Karpas-422 (cell line): ENCODE data around the gene BMP4. TPM values are rescaled to one million over a fixed set of nuclear protein-coding genes. Genes with fewer than 3 reads are reported as not detected.

Source experiments
- DNase-seq: peaks from one replicate; pipeline ENCODE4 v3.0.0-alpha.2; 2015
- H2AFZ ChIP-seq: fragments of 200-600 bp; sonication (generic); 2 replicates; pipeline ENCODE4 v1.6.1; 2014; ENCODE audit warnings: antibody characterized with exemption, low read length, mixed read lengths
- H3K27ac ChIP-seq: fragments of 200-600 bp; sonication (generic); 2 replicates; pipeline ENCODE4 v1.5.1; 2014; ENCODE audit warnings: mild to moderate bottlenecking, low read length, moderate library complexity
- H3K27me3 ChIP-seq: fragments of 200-600 bp; sonication (generic); 2 replicates; pipeline ENCODE4 v1.6.1; 2014; ENCODE audit warnings: low read length, mixed read lengths
- H3K36me3 ChIP-seq: fragments of 200-600 bp; sonication (generic); 2 replicates; pipeline ENCODE4 v1.6.1; 2014; ENCODE audit warnings: low read length, mixed read lengths; ENCODE audit not compliant: insufficient read depth
- H3K4me1 ChIP-seq: fragments of 200-600 bp; sonication (generic); 2 replicates; pipeline ENCODE4 v1.6.1; 2014; ENCODE audit warnings: mild to moderate bottlenecking, low read length, mixed read lengths
- H3K4me2 ChIP-seq: fragments of 200-600 bp; sonication (generic); 2 replicates; pipeline ENCODE4 v1.6.1; 2014; ENCODE audit warnings: low read length, low read depth, mild to moderate bottlenecking; ENCODE audit not compliant: poor library complexity, severe bottlenecking
- H3K4me3 ChIP-seq: fragments of 200-600 bp; sonication (generic); 2 replicates; pipeline ENCODE4 v1.5.1; 2014; ENCODE audit warnings: mild to moderate bottlenecking, antibody characterized with exemption, low read length, mixed read lengths
- H3K79me2 ChIP-seq: fragments of 200-600 bp; sonication (generic); 2 replicates; pipeline ENCODE4 v1.6.1; 2014; ENCODE audit warnings: mild to moderate bottlenecking, low read length, mixed read lengths
- H3K9ac ChIP-seq: fragments of 200-600 bp; sonication (generic); 2 replicates; pipeline ENCODE4 v1.6.0; 2014; ENCODE audit warnings: low read length
- H3K9me2 ChIP-seq: fragments of 200-600 bp; sonication (generic), shearing (Covaris generic); replicated peaks from 2 replicates; pipeline ENCODE4 v1.6.0; 2014; ENCODE audit warnings: mild to moderate bottlenecking, low read length, moderate library complexity; ENCODE audit not compliant: insufficient read depth
- H3K9me3 ChIP-seq: fragments of 300-700, 200-600 bp; sonication (generic); 2 replicates; pipeline ENCODE4 v1.6.1; 2014; ENCODE audit warnings: low read length, mixed read lengths
- H4K20me1 ChIP-seq: fragments of 200-600 bp; sonication (generic); 2 replicates; pipeline ENCODE4 v1.6.1; 2014; ENCODE audit warnings: mild to moderate bottlenecking, antibody characterized with exemption, low read length, low read depth; ENCODE audit not compliant: insufficient read depth
- total RNA-seq: library from RNA; depleted of rRNA; stranded (reverse); fragments of >200 nt; shearing (Covaris generic); gene quantifications from 2 replicates; pipeline ENCODE4 v1.2.3, GENCODE V29; 2014; ENCODE audit warnings: low replicate concordance

The BMP4 gene
- total RNA-seq, 1 experiment from 2014 or later = not detected

DNA sequence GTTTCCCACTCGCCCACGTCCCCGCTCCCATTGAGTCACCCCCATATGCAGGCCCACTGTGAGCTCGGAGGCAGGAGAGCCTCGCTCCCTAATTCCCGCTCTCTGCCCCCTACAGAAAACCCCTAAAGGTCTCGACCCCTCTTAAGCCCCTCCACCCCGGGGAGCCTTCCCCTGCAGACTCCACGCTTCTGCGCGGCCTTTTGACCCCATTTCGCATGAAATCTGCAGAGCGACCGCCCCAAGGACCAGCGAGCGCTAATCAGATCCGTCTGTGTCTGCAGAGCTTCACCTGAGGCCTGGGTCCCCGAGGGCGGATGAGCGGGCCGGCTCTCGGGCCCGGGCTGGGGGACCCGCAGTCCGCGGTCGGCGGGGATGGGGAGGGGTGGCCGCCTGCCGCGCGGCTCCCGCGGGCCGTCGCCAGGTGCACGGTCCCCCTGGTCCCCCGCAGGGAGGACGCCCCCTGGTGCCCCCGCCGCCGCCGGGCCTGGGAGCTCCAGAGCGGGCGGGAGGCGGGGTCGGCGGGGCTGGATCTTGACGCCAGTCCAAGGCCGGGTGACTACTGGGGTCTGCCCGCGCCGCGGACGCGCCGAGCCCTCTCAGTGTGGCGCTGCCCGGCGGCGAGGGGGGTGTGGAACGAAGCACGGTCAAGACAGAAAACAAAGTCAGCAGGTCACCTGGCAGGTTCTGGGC is 10.1 kb downstream of the BMP4 start:
- H3K9me2 ChIP-seq = no peaks in the 10 kb centered on the region
- H3K9ac ChIP-seq = no peak overlapping the region
- no peaks in the 10 kb centered on the region for H3K36me3 ChIP-seq
- no peaks in the 10 kb centered on the region for H3K79me2 ChIP-seq
- no peak overlapping the region for H2AFZ ChIP-seq
- no peak overlapping the region for H3K4me2 ChIP-seq
- no peaks in the 10 kb centered on the region for H4K20me1 ChIP-seq
- no peak overlapping the region for H3K27ac ChIP-seq
- no peak overlapping the region for H3K4me3 ChIP-seq
- H3K9me3 ChIP-seq = no peaks in the 10 kb centered on the region
- 0 out of 2 replicates have a peak, but pooled peaks cover 3% of the 10 kb centered on the region for H3K4me1 ChIP-seq
- H3K27me3 ChIP-seq = no peaks in the 10 kb centered on the region
- DNase-seq = no peak

DNA sequence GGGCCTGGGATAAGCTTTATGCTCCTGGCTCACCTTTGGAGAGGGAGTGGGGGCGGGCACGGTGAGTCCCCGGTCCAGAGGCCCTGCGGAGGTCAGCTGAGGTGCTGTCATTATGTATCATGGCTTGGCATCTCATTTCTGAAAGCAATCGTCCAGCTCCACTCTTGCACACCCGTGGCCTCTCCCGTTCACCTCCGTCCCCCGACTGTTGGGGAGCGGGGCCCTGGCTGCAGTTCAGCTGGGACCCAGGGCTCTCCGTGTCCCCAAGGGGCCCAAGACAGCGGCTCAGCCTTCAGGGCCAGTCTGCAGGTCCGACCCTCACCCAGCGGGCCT is 10.6 kb downstream of the BMP4 start:
- Histone ChIP-seq H4K20me1 (no peaks in the 10 kb centered on the region), H3K9ac (no peak overlapping the region), H3K9me2 (no peaks in the 10 kb centered on the region), H2AFZ (no peak overlapping the region), H3K27me3 (no peaks in the 10 kb centered on the region), H3K79me2 (no peaks in the 10 kb centered on the region), H3K36me3 (no peaks in the 10 kb centered on the region), H3K4me3 (no peak overlapping the region), H3K9me3 (no peaks in the 10 kb centered on the region), H3K4me1 (0 out of 2 replicates have a peak, but pooled peaks cover 3% of the 10 kb centered on the region), H3K4me2 (no peak overlapping the region), H3K27ac (no peak overlapping the region)
- DNase-seq = no peak

DNA sequence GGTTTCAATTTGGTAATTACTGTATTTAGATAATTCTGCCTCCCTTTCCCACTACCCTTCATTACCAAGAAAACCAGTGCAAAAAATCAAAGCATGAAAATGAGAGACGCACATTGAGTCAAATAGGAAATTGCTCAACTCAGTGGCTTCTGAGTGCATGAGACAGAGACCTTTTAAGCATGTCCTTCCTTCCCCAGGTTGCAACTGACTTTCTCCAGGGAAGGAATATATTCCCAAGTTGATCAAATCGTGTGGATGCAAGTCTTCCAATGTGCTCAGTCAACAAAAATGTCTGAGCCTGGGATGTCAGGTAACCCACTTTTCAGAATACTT is 12.9 kb downstream of the BMP4 start:
- Histone ChIP-seq H4K20me1 (no peaks in the 10 kb centered on the region), H2AFZ (no peak overlapping the region), H3K4me2 (no peak overlapping the region), H3K27me3 (no peaks in the 10 kb centered on the region), H3K9ac (no peak overlapping the region), H3K79me2 (no peaks in the 10 kb centered on the region), H3K4me1 (0 out of 2 replicates have a peak, but pooled peaks cover 3% of the 10 kb centered on the region), H3K9me3 (no peaks in the 10 kb centered on the region), H3K9me2 (no peaks in the 10 kb centered on the region), H3K4me3 (no peak overlapping the region), H3K27ac (no peak overlapping the region), H3K36me3 (no peaks in the 10 kb centered on the region)
- DNase-seq = no peak

DNA sequence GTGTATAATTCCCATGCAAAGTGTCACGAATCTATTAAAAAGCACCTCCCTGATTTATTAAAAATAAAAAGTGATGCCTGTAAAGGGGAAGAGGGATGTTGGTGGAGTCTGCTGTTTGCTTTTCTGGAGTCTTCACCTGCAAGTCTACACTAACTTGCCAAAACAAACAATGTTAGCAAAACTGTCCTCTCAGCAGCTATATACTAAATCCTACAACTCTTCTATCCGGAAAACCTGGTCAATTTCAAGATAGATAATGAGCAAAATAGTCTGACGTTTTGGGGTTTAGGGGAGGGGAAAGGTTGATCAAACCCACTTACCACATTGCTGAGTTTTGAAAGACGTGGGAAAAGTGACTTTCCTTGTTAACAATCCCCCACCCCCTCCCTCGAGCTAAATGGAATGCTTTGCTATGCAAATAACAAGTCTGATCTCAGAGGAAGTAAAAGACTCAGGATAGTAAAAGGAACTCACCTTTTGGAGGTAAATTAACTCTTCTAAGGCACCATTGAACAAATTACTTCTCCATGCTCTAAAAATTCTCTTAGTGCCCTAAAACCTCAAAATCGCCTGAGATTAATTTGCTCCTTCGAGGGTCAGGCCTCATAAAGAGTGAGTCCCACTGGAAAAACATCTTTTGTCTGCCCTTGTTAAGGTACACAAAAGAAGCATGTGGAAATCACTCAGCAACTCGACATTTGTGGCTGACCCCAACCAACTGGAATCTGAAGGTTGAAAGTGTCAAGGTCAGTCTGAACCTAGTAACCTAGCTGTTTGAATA is 13.5 kb downstream of the BMP4 start:
- no peaks in the 10 kb centered on the region for H3K9me3 ChIP-seq
- no peak overlapping the region for H2AFZ ChIP-seq
- no peaks in the 10 kb centered on the region for H3K36me3 ChIP-seq
- no peak overlapping the region for H3K4me3 ChIP-seq
- H3K4me2 ChIP-seq = no peak overlapping the region
- H4K20me1 ChIP-seq = no peaks in the 10 kb centered on the region
- DNase-seq = no peak
- H3K27me3 ChIP-seq = no peaks in the 10 kb centered on the region
- no peak overlapping the region for H3K27ac ChIP-seq
- H3K4me1 ChIP-seq = 0 out of 2 replicates have a peak, but pooled peaks cover 3% of the 10 kb centered on the region
- H3K9me2 ChIP-seq = no peaks in the 10 kb centered on the region
- no peak overlapping the region for H3K9ac ChIP-seq
- H3K79me2 ChIP-seq = no peaks in the 10 kb centered on the region

DNA sequence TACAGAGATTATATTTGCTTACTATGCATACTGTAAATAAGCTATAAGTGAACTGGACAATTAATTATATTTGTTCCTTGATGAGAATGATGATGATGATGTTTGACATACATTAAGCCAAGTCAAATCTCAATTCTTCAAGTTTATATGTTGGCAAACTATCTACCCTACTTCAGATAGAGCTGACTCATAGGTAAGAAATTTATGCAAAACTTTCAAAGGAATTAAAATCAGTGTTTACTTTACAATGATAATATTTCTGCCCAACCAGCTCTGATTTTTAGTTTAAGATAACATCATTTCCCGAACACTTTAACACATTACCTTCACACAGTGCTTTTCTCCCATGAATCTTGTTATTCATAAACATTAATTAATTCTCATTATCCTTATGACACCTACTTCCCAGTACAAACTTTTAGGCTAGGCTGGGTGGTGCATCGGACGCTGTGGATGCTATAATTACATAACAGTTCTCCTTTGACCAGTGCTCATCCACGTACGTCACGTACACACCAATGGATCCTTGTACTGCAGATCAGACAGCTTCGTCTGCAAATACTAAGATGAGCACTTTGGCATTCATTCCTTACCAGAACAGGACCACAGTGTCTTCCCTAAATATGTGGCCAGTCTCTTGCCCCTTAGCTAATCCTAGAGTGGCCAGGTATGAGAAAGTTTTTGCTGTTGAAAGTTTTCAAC is 18.3 kb downstream of the BMP4 start:
- Histone ChIP-seq H3K4me2 (no peak overlapping the region), H4K20me1 (no peaks in the 10 kb centered on the region), H3K4me1 (0 out of 2 replicates have a peak, but pooled peaks cover under 1% of the 10 kb centered on the region), H3K4me3 (no peak overlapping the region), H3K9me3 (no peaks in the 10 kb centered on the region), H3K79me2 (no peaks in the 10 kb centered on the region), H3K9ac (no peak overlapping the region), H3K9me2 (no peaks in the 10 kb centered on the region), H3K36me3 (no peaks in the 10 kb centered on the region), H2AFZ (no peak overlapping the region), H3K27ac (no peak overlapping the region), H3K27me3 (no peaks in the 10 kb centered on the region)
- no peak for DNase-seq

DNA sequence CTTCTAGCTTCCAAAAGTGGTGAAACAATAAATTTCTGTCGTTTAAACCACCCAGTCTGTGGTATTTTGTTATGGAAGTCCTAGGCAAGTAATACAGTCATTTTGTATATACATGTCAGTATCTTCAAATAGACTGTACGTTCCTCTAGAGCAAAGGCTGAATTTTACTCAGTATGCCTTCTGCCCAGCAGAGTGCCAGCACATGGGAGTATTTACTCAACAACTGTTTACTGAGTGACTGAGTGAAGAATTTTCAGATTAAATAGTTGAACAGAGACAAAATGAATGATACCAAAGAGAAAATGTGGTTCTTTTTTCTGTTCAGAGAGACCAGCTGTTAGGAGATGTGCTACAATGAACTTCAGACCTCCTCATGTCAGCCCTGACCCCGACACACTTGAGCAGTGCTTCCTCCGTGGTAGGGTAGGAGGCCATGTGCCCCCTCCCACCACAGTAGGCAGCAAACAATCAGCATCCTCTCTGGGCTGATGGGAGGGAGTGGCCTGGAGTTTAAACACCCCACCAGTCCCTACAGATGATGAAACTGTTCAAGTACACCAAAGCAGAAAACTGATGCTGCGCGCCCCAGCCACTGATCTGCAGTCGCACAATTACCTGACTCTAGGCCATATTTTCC is 21.7 kb downstream of the BMP4 start:
- H3K4me2 ChIP-seq = no peak overlapping the region
- H3K9ac ChIP-seq = no peak overlapping the region
- no peak for DNase-seq
- H3K27me3 ChIP-seq = no peaks in the 10 kb centered on the region
- H4K20me1 ChIP-seq = no peaks in the 10 kb centered on the region
- no peaks in the 10 kb centered on the region for H3K4me1 ChIP-seq
- no peaks in the 10 kb centered on the region for H3K36me3 ChIP-seq
- H3K9me2 ChIP-seq = no peaks in the 10 kb centered on the region
- H2AFZ ChIP-seq = no peak overlapping the region
- H3K4me3 ChIP-seq = no peak overlapping the region
- no peaks in the 10 kb centered on the region for H3K79me2 ChIP-seq
- H3K9me3 ChIP-seq = no peaks in the 10 kb centered on the region
- H3K27ac ChIP-seq = no peak overlapping the region

DNA sequence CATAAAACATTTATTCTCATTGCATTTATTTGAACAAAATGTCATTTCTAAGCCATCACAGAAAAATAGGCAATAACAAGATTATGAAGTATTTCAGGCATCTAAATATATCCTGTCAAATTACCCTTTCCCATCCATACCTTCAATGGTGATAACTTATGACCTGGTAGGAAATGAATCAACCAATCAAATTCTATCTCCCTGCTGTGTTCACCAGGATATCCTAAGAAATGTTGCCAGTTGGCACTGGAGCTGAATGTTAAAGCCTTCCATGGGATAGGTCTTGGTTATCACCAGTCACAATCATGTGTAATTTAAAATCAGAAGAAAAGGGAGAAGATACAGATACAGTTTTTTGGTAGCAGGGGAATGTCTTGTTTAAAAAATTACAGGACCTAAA is 23.7 kb downstream of the BMP4 start:
- Histone ChIP-seq H3K4me3 (no peak overlapping the region), H3K4me1 (no peaks in the 10 kb centered on the region), H3K79me2 (no peaks in the 10 kb centered on the region), H3K27ac (no peak overlapping the region), H3K4me2 (no peak overlapping the region), H3K9me3 (no peaks in the 10 kb centered on the region), H3K9me2 (no peaks in the 10 kb centered on the region), H3K36me3 (no peaks in the 10 kb centered on the region), H2AFZ (no peak overlapping the region), H4K20me1 (no peaks in the 10 kb centered on the region), H3K27me3 (no peaks in the 10 kb centered on the region), H3K9ac (no peak overlapping the region)
- no peak for DNase-seq
